ENCODE measurements around the gene ZNF587. TPM values are rescaled to one million over a fixed set of nuclear protein-coding genes. Genes with fewer than 3 reads are reported as not detected.

Gene ZNF587
- total RNA-seq, 1 experiment from 2014 or later, result 25.9 TPM

GRCh38 chr19:57886046-57886445 lies 36.4 kb downstream of the ZNF587 start:
- Histone ChIP-seq H3K27ac (ENCODE audit: low read depth, low read length) (no peak overlapping the region), H3K36me3 (ENCODE audit: control insufficient read depth in 1 of 2, insufficient read depth in 2 of 2, low read length in 2 of 2) (no peaks in the 10 kb centered on the region), H3K4me1 (ENCODE audit: control insufficient read depth in 1 of 2, insufficient read depth in 2 of 2, low read length in 2 of 2) (no peaks in the 10 kb centered on the region), H2AFZ (ENCODE audit: low read depth, low read length, poor library complexity, severe bottlenecking) (no peak overlapping the region), H4K20me1 (ENCODE audit: insufficient read depth) (no peaks in the 10 kb centered on the region), H3K27me3 (ENCODE audit: insufficient read depth, low read length) (no peaks in the 10 kb centered on the region), H3K4me3 (replicated peaks in 1 of 2; ENCODE audit: low read depth in 1 of 2, low read length in 2 of 2) (no peak overlapping the region), H3K4me2 (ENCODE audit: low read length) (no peak overlapping the region), H3K79me2 (ENCODE audit: insufficient read depth, low read length) (no peaks in the 10 kb centered on the region), H3K9me2 (ENCODE audit: insufficient read depth) (no peaks in the 10 kb centered on the region), H3K9ac (ENCODE audit: low read length) (no peak overlapping the region), H3K9me3 (ENCODE audit: control insufficient read depth in 1 of 2, insufficient read depth in 1 of 2, low read depth in 1 of 2, low read length in 2 of 2) (peaks cover 0 to 16% of the 10 kb centered on the region in 2 experiments; a peak in 1 of 4 replicates)
- RAD21 ChIA-PET (ENCODE audit: low non-redundant PET in 1 of 2, low total read pairs in 2 of 2, uncharacterized antibody in 2 of 2, unreplicated experiment in 2 of 2), result no interaction called here
- no TSS peak for BruUV-seq (replicated peaks)
- CTCF ChIA-PET, result no interaction called here
- ATAC-seq, result no peak
- POLR2A ChIA-PET, result no interaction called here
- TF ChIP-seq ZFX (IDR thresholded peaks at IDR 0.05) (no peak), ZNF274 (IDR thresholded peaks at IDR 0.05; ENCODE audit: low read depth, low read length) (no peak), POLR2AphosphoS5 (IDR thresholded peaks at IDR 0.05; ENCODE audit: low read depth, low read length) (no peak), SIN3A (IDR thresholded peaks at IDR 0.05; ENCODE audit: low read depth) (no peak), EZH2phosphoT487 (IDR thresholded peaks at IDR 0.05; ENCODE audit: borderline replicate concordance) (no peak), SP1 (IDR thresholded peaks at IDR 0.05; ENCODE audit: low read depth) (no peak), EGR1 (IDR thresholded peaks at IDR 0.05; ENCODE audit: low read depth) (no peak), FOSL1 (IDR thresholded peaks at IDR 0.05; ENCODE audit: low read depth) (no peak), YY1 (IDR thresholded peaks at IDR 0.05; ENCODE audit: extremely low read depth, insufficient replicate concordance, low read depth, low read length) (no peak), CEBPB (IDR thresholded peaks at IDR 0.05; ENCODE audit: low read depth) (no peak), EZH2 (IDR thresholded peaks at IDR 0.05) (no peak), ELF1 (IDR thresholded peaks at IDR 0.05; ENCODE audit: borderline replicate concordance, low read depth) (no peak)
- no peak for DNase-seq (ENCODE audit: low read depth, low spot score)
- intact Hi-C loops (cut with micrococcal nuclease), result no loop called here

GRCh38 chr19:57887195-57887941 lies 37.7 kb downstream of the ZNF587 start:
- ChIA-PET RAD21 (ENCODE audit: low non-redundant PET in 1 of 2, low total read pairs in 2 of 2, uncharacterized antibody in 2 of 2, unreplicated experiment in 2 of 2) (no interaction called here), CTCF (no interaction called here), POLR2A (no interaction called here)
- Histone ChIP-seq H3K79me2 (ENCODE audit: insufficient read depth, low read length) (no peaks in the 10 kb centered on the region), H3K9me3 (ENCODE audit: control insufficient read depth in 1 of 2, insufficient read depth in 1 of 2, low read depth in 1 of 2, low read length in 2 of 2) (peaks cover 0 to 16% of the 10 kb centered on the region in 2 experiments; a peak in 1 of 4 replicates), H2AFZ (ENCODE audit: low read depth, low read length, poor library complexity, severe bottlenecking) (no peak overlapping the region), H3K4me1 (ENCODE audit: control insufficient read depth in 1 of 2, insufficient read depth in 2 of 2, low read length in 2 of 2) (no peaks in the 10 kb centered on the region), H3K27me3 (ENCODE audit: insufficient read depth, low read length) (no peaks in the 10 kb centered on the region), H3K27ac (ENCODE audit: low read depth, low read length) (no peak overlapping the region), H3K9me2 (ENCODE audit: insufficient read depth) (no peaks in the 10 kb centered on the region), H3K4me2 (ENCODE audit: low read length) (no peak overlapping the region), H3K36me3 (ENCODE audit: control insufficient read depth in 1 of 2, insufficient read depth in 2 of 2, low read length in 2 of 2) (no peaks in the 10 kb centered on the region), H3K4me3 (replicated peaks in 1 of 2; ENCODE audit: low read depth in 1 of 2, low read length in 2 of 2) (no peak overlapping the region), H4K20me1 (ENCODE audit: insufficient read depth) (no peaks in the 10 kb centered on the region), H3K9ac (ENCODE audit: low read length) (no peak overlapping the region)
- no peak for ATAC-seq
- intact Hi-C loops (cut with micrococcal nuclease), result no loop called here
- TF ChIP-seq POLR2AphosphoS5 (IDR thresholded peaks at IDR 0.05; ENCODE audit: low read depth, low read length), result no peak
- no peak for TF ChIP-seq SRF (IDR thresholded peaks at IDR 0.05; ENCODE audit: low read depth)
- TF ChIP-seq SP1 (IDR thresholded peaks at IDR 0.05; ENCODE audit: low read depth), result no peak
- TF ChIP-seq TCF7L2 (IDR thresholded peaks at IDR 0.05; ENCODE audit: borderline replicate concordance, extremely low read depth, insufficient read depth, insufficient read length), result no peak
- no peak for DNase-seq (ENCODE audit: low read depth, low spot score)
- no TSS peak for BruUV-seq (replicated peaks)

All from HCT116 (cell line).